ENCODE results near the gene CALM3. TPM values are rescaled to one million over a fixed set of nuclear protein-coding genes. Genes with fewer than 3 reads are reported as not detected.

Gene CALM3
- total RNA-seq: 99.1 and 184 TPM in 2 replicates

DNA sequence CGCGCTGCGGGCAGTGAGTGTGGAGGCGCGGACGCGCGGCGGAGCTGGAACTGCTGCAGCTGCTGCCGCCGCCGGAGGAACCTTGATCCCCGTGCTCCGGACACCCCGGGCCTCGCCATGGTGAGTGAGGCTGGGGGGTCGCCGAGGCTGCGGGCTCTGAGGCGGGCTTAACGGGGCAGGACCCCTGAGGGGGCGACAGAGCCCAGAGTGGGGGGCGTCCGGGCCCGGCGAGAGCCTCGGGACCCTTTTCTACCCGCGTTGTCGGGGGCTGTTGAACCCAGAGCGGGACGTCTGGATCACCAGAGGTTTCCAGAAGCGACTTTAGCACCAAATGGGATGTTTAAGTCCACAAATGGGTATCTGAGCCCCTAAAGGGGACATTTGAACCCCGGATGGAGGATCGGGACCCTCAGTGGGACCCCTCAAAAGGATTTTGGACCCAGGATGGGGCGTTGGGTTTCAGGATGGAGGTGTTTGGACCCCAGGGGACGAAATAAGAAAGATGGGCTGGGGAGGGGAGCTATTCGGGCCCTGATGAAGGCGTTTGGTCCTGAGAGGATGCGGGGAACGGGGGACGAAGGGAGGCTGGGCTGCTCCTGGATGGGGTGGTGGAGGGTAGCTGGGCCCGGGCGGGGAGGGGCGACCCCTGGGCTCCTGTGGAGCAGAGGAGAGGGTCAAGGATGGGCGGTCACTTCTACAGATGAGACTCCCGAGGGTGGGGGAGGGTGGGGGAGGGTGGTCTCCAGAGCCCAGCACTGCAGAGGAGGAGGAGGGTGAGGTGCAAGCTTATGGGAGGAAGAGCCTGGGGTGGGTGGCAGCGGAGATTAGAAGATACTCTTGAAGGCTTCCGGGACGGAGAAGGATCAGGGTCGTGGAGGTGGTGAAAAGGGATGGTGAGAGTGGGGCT, at the start of gene CALM3:
TSS of gene CALM3 (plus strand) at position 13 of the 907 bp plus-strand sequence. CDS start at position 118, 105 bp downstream.

DNA sequence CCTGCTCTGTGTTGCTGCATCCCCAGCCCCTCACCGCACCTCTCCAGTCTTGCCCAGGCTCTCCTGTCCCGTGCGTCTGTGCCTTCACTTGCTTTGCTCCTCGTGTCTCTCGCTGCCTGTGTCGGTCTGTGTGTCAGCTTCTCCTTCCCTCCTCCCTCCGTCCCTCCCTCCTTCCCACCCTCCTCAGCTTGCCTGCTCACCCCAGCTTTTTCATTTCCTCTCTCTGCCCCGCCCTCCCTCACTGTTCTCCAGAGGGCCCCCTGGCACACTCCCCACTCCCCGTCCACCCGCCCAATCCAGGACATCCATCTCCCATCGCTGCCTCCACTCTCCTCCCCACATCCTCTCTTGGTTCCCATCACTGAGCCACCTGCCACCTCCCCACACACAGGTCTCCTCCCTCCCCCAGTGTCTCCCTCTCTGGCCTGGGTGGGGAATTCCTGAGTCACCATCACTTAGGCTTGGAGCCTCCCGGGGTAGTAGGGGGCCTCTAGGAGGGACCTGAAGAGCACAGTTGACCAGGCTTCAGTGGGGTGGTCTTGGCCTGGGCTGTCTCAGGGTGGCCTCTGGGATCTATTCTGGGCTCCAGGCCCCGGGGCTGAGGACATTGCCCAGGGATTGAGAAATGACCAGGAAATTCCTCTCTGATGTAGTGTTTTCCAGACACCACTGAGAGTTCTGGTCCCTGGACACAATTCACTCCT, 24.0 kb downstream of the CALM3 start, which contains the start of gene PTGIR:
TSS of gene PTGIR (minus strand) at position 132 of the 704 bp plus-strand sequence. CDS start 864 bp downstream, outside the sequence.

DNA sequence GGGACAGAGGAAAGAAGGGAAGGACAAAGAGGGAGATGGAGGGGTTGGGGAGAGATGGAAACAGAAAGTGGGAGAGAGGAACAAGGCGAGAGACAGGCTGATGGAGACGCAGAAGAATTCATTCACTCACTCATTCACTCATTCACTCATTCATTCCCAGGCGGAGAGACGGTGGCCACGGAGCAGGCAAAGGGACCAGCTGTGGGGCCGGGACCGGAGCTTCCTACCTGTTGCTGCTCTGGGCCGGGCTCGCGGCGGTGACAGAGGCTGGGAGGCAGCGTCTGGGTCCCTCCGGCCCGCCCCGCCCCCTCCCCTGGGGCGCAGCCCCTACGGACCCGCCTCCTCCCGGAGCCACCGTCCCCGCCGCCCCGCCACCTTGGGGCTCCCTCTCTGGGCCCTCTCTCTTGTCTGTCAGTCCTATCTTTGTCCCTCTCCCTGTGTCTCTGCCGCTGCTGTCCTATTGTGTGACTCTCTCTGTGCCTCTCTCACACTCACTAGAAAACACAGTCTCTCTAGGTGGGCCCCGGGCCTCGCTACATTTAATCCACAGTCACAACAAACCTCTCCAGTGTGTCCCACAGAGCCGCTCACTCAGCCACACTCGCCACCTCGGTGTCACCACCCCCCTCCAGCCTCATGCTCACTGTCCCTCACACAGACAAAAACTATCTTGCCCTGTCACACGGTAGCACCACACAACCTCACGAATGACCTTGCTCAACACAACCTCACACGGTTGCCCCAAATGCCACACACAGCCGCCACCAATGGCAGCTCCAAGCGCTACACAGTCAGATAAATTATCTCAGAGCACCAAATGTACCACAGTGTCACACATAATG, 35.0 kb downstream of the CALM3 start, which contains the start of gene GNG8:
TSS of gene GNG8 (minus strand) at position 283 of the 842 bp plus-strand sequence. CDS start 1,520 bp downstream, outside the sequence.

Other genes starting within 250 kb of the CALM3 start
- gene CCDC8, start 187.8 kb upstream of the CALM3 start, total RNA-seq: 14.9 and 18.2 TPM in 2 replicates
- gene PNMA8C, start 172.4 kb upstream of the CALM3 start, total RNA-seq: under 0.01 TPM in 2 replicates
- 2.2 and 13.3 TPM in 2 replicates for gene PNMA8A, start 129.8 kb upstream of the CALM3 start, total RNA-seq
- 0.14 and 0.44 TPM in 2 replicates for gene PNMA8B, start 105.5 kb upstream of the CALM3 start, total RNA-seq
- gene PTGIR, start 23.8 kb downstream of the CALM3 start, total RNA-seq: 6.7 and 10.1 TPM in 2 replicates
- gene GNG8, start 34.9 kb downstream of the CALM3 start, total RNA-seq: not detected in 2 replicates
- gene DACT3, start 59.9 kb downstream of the CALM3 start, total RNA-seq: 4.2 and 8.0 TPM in 2 replicates
- gene PRKD2, start 115.8 kb downstream of the CALM3 start, total RNA-seq: 14.9 and 15.3 TPM in 2 replicates
- 34.2 and 34.8 TPM in 2 replicates for gene FKRP, start 144.7 kb downstream of the CALM3 start, total RNA-seq
- gene STRN4, start 145.1 kb downstream of the CALM3 start, total RNA-seq: 88.0 and 103 TPM in 2 replicates
- 222 and 326 TPM in 2 replicates for gene SLC1A5, start 187.3 kb downstream of the CALM3 start, total RNA-seq
- gene AP2S1, start 249.5 kb downstream of the CALM3 start, total RNA-seq: 160 and 214 TPM in 2 replicates